K562 (cell line): Measurements from ENCODE around the gene ZFP2. TPM values are rescaled to one million over a fixed set of nuclear protein-coding genes. Genes with fewer than 3 reads are reported as not detected.
A peak's percentile ranks its signal among the peaks of the same experiment; 100 is the strongest.

Source experiments
- ATAC-seq: fragments of 200-7000 bp; cut with Tn5 transposase; 3 replicates; pipeline ENCODE4 v1.9.1; 2020; ENCODE audit warnings: moderate library complexity
- BruUV-seq: library from RNA; stranded (reverse); fragments of 400-500 nt; replicated peaks from 2 replicates; lab custom pipeline; 2021; lab: Mats Ljungman, UMichigan
- CTCF ChIA-PET: fragments of 300-600 bp; formaldehyde crosslinking; extraction: SDS; loops from one replicate; lab custom pipeline; 2021; ENCODE audit warnings: low intra/inter-chr PET ratio; lab: Yijun Ruan, JAX
- POLR2A ChIA-PET: fragments of 300-600, 350-650 bp; sonication (Branson Sonifier 250); formaldehyde crosslinking; extraction: SDS; loops from one replicate; lab custom pipeline; 2021; ENCODE audit warnings: antibody characterized with exemption, inconsistent platforms; lab: Yijun Ruan, JAX
- DNase-seq, 4 experiments: peaks; one replicate each; pipeline versions ENCODE4 v3.0.0 to v3.0.0-alpha.2; 2011 to 2018; ENCODE audit warnings: low spot score in 3 of 4, mixed read lengths in 3 of 4; ENCODE audit errors: extremely low read depth in 1 of 4
- FAIRE-seq: peaks from 2 replicates; lab custom pipeline; 2011; peaks lifted over from hg19 to GRCh38; lab: Jason Lieb, UNC
- H2AFZ ChIP-seq: 2 replicates; pipeline ENCODE4 v1.6.0; 2011; ENCODE audit warnings: low read depth, low read length, control low read depth, inconsistent platforms
- H3K27ac ChIP-seq: fragments of 200-600 bp; 3 replicates; pipeline ENCODE4 v1.8.0; 2011; ENCODE audit warnings: low read depth, mild to moderate bottlenecking, control low read depth, inconsistent platforms, low read length, moderate library complexity, mixed read lengths; ENCODE audit errors: extremely low read depth
- H3K27me3 ChIP-seq, 2 experiments: fragments of 300-600 bp in 1 of 2; 2 replicates in 1 of 2; 3 replicates in 1 of 2; pipeline versions ENCODE4 v1.6.0 to v1.8.0; 2011; ENCODE audit warnings: inconsistent platforms in 2 of 2, low read length in 2 of 2, mild to moderate bottlenecking in 1 of 2, mixed read lengths in 1 of 2, moderate library complexity in 1 of 2; ENCODE audit not compliant: control insufficient read depth in 2 of 2, insufficient read depth in 2 of 2
- H3K36me3 ChIP-seq: fragments of 300-600 bp; 3 replicates; pipeline ENCODE4 v1.8.0; 2011; ENCODE audit warnings: mild to moderate bottlenecking, low read length, inconsistent platforms; ENCODE audit not compliant: control insufficient read depth, insufficient read depth
- H3K4me1 ChIP-seq, 2 experiments: fragments of 200-600 bp in 1 of 2; replicated peaks in 1 of 2; 2 replicates in 1 of 2; 3 replicates in 1 of 2; pipeline versions ENCODE4 v1.5.1 to v1.8.0; 2011; ENCODE audit warnings: inconsistent platforms in 2 of 2, low read length in 2 of 2, mild to moderate bottlenecking in 1 of 2, mixed read lengths in 1 of 2, moderate library complexity in 1 of 2; ENCODE audit not compliant: control insufficient read depth in 2 of 2, insufficient read depth in 2 of 2
- H3K4me2 ChIP-seq: 2 replicates; pipeline ENCODE4 v1.6.1; 2011; ENCODE audit warnings: low read length, control low read depth, inconsistent platforms, mixed read lengths; ENCODE audit not compliant: insufficient read depth
- H3K4me3 ChIP-seq: fragments of 200-600 bp; sonication (generic), shearing (Covaris generic); 2 replicates; pipeline ENCODE4 v1.5.1; 2016; ENCODE audit warnings: control low read depth, inconsistent platforms
- H3K79me2 ChIP-seq: fragments of 200-600 bp; 3 replicates; pipeline ENCODE4 v1.8.0; 2011; ENCODE audit warnings: low read length, inconsistent platforms; ENCODE audit not compliant: control insufficient read depth, insufficient read depth
- H3K9ac ChIP-seq, 2 experiments: 2 replicates each; pipeline versions ENCODE4 v1.6.0 to v1.6.1; 2011; ENCODE audit warnings: low read depth in 2 of 2, low read length in 2 of 2, control low read depth in 1 of 2, inconsistent platforms in 1 of 2, mild to moderate bottlenecking in 1 of 2, mixed read lengths in 1 of 2; ENCODE audit not compliant: insufficient read depth in 1 of 2
- H3K9me1 ChIP-seq: one replicate; pipeline ENCODE4 v1.6.0; 2011; ENCODE audit warnings: inconsistent platforms, mild to moderate bottlenecking, low read length, moderate library complexity; ENCODE audit not compliant: control insufficient read depth, insufficient read depth
- H3K9me3 ChIP-seq: replicated peaks from 2 replicates; pipeline ENCODE4 v1.5.1; 2011; ENCODE audit warnings: low read depth, low read length, inconsistent platforms; ENCODE audit not compliant: control insufficient read depth, insufficient read depth
- H4K20me1 ChIP-seq: replicated peaks from 2 replicates; pipeline ENCODE4 v1.6.1; 2011; ENCODE audit warnings: low read length, inconsistent platforms, mixed read lengths; ENCODE audit not compliant: control insufficient read depth, insufficient read depth
- NFE2L1 ChIP-seq: fragments of 450-650 bp; IDR thresholded peaks from 2 replicates; pipeline ENCODE4 v1.6.1; 2016; ENCODE audit warnings: missing genetic modification characterization, low read depth, mild to moderate bottlenecking, missing compliant biosample characterization, moderate library complexity, borderline replicate concordance
- RNF2 ChIP-seq: sonication (generic); IDR thresholded peaks from 2 replicates; pipeline ENCODE4 v1.6.1; 2016
- TCFL5 ChIP-seq: fragments of 250-450 bp; sonication (Bioruptor Pico); conservative IDR thresholded peaks from 2 replicates; pipeline ENCODE4 v1.6.1; 2021; ENCODE audit warnings: mild to moderate bottlenecking, moderate library complexity, matching md5 sums
- ZNF274 ChIP-seq: IDR thresholded peaks from 2 replicates; pipeline ENCODE4 v1.6.1; 2011; ENCODE audit warnings: low read depth, mild to moderate bottlenecking, low read length, moderate library complexity, borderline replicate concordance
- WGBS: fragments of 100-300 bp; shearing (Covaris generic); methylation state at CpG from one replicate; pipeline ENCODE4 v1.1.6; 2016; ENCODE audit warnings: low coverage, mixed read lengths; ENCODE audit not compliant: insufficient coverage; ENCODE audit errors: missing lambda C conversion rate; 5-methylcytosine and 5-hydroxymethylcytosine counted together
- in situ Hi-C: fragments of 300-500 bp; cut with MboI; formaldehyde crosslinking; loops from 4 replicates; pipeline ENCODE4 v1.15.0; 2018; ENCODE audit warnings: inconsistent platforms, mixed read lengths
- intact Hi-C: fragments of 100-400 bp; cut with micrococcal nuclease; formaldehyde crosslinking; loops from 2 replicates; pipeline ENCODE4 v1.14.2; 2022
- polyA plus RNA-seq, 8 experiments: library from polyadenylated mRNA; depleted of rRNA in 4 of 8; stranded (reverse) in 5 of 8; unstranded in 3 of 8; fragments of >200 nt; fragmentation: Nextera tagmentation in 2 of 8; fragmentation: Illumina TruSeq in 1 of 8; extraction: Ambion mirVana in 2 of 8; extraction: Trizol in 1 of 8; gene quantifications; 2 replicates each; pipeline versions ENCODE4 v1.2.1 to v1.2.3, GENCODE V29; 2011 to 2014; ENCODE audit warnings: inconsistent platforms in 1 of 8, missing spikeins in 1 of 8
- total RNA-seq, 7 experiments: library from RNA; depleted of rRNA in 6 of 7; stranded (reverse); fragments of >200 nt in 6 of 7; fragmentation: Illumina TruSeq in 2 of 7; extraction: Trizol in 2 of 7; gene quantifications; 2 replicates each; pipeline versions ENCODE4 v1.2.1 to v1.2.3, GENCODE V29; 2011 to 2021; ENCODE audit warnings: low replicate concordance in 1 of 7
- TF ChIP-seq, protein P1 (sequence below): fragments of 200-800 bp; sonication (Bioruptor generic); IDR thresholded peaks from 2 replicates; pipeline ENCODE4 v1.6.1; 2016; ENCODE audit warnings: missing genetic modification characterization, missing compliant biosample characterization
- TF ChIP-seq, protein P2 (sequence below): fragments of 250-450 bp; sonication (Bioruptor Pico); IDR thresholded peaks from 2 replicates; pipeline ENCODE4 v1.4.0; 2020; ENCODE audit warnings: borderline replicate concordance

ZFP2 gene
- total and polyA plus RNA-seq, 9 of the 15 experiments (the other 6 are each of a cell fraction or from before 2014, with no cell fraction given): 0.07 to 0.13 TPM; not detected in 7

GRCh38 chr5:178941361-178941760, 45.6 kb downstream of the ZFP2 start:
- no peaks in the 10 kb centered on the region; a peak in 1 of 5 replicates for H3K4me1 ChIP-seq
- no peak overlapping the region for H3K27ac ChIP-seq
- DNase-seq (no peak), FAIRE-seq (no peak), ATAC-seq (no peak)
- no peak overlapping the region for H2AFZ ChIP-seq
- ChIA-PET CTCF (no interaction called here), POLR2A (no interaction called here)
- BruUV-seq: no TSS peak
- no peaks in the 10 kb centered on the region for H3K9me1 ChIP-seq
- H3K9me3 ChIP-seq: no peaks in the 10 kb centered on the region
- intact Hi-C loops: no loop called here
- no peak overlapping the region for H3K9ac ChIP-seq
- H3K36me3 ChIP-seq: no peaks in the 10 kb centered on the region
- TF ChIP-seq TCFL5 (CRISPR knock-in tag): no peak
- TF ChIP-seq RNF2: no peak
- H3K4me3 ChIP-seq: no peak overlapping the region
- peaks cover 0 to 18% of the 10 kb centered on the region in 2 experiments; a peak in 3 of 5 replicates for H3K27me3 ChIP-seq
- in situ Hi-C loops: no loop called here
- H3K4me2 ChIP-seq: no peak overlapping the region
- H3K79me2 ChIP-seq: no peaks in the 10 kb centered on the region
- 5% methylated on average over 15 of the region's 23 CpGs for WGBS
- H4K20me1 ChIP-seq: no peaks in the 10 kb centered on the region

DNA sequence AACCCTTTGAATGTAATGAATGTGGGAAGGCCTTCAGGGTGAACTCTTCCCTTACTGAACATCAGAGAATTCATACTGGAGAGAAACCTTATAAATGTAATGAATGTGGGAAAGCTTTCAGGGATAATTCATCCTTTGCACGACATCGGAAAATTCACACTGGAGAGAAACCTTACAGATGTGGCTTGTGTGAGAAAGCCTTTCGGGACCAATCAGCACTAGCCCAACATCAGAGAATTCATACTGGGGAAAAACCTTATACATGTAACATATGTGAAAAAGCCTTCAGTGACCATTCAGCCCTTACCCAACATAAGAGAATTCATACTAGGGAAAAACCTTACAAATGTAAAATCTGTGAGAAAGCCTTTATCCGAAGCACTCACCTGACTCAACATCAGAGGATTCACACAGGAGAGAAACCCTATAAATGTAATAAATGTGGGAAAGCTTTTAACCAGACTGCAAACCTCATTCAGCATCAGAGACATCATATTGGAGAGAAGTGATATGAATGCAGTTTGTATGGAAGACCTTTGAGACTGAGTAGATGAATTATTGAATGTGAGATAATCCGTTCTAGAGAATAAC, 69.8 kb downstream of the ZFP2 start:
- no peak for FAIRE-seq
- WGBS: 3% methylated on average over 5 of the region's 5 CpGs

More for the DNA sequence above, 69.8 kb downstream of the ZFP2 start:
- Histone ChIP-seq H4K20me1 (no peaks in the 10 kb centered on the region), H3K27me3 (no peaks in the 10 kb centered on the region), H3K36me3 (no peaks in the 10 kb centered on the region), H3K4me3 (no peak overlapping the region), H3K4me2 (no peak overlapping the region), H2AFZ (no peak overlapping the region), H3K79me2 (no peaks in the 10 kb centered on the region), H3K9me3 (no peaks in the 10 kb centered on the region; the same call in 1 of the 2 replicates), H3K4me1 (no peaks in the 10 kb centered on the region), H3K9me1 (no peaks in the 10 kb centered on the region), H3K9ac (no peak overlapping the region), H3K27ac (no peak overlapping the region)
- DNase-seq: no peak
- intact Hi-C loops (no loop called here), in situ Hi-C loops (no loop called here)
- no peak for ATAC-seq
- ChIA-PET CTCF (no interaction called here), POLR2A (no interaction called here)
- TF ChIP-seq, protein P1, sequence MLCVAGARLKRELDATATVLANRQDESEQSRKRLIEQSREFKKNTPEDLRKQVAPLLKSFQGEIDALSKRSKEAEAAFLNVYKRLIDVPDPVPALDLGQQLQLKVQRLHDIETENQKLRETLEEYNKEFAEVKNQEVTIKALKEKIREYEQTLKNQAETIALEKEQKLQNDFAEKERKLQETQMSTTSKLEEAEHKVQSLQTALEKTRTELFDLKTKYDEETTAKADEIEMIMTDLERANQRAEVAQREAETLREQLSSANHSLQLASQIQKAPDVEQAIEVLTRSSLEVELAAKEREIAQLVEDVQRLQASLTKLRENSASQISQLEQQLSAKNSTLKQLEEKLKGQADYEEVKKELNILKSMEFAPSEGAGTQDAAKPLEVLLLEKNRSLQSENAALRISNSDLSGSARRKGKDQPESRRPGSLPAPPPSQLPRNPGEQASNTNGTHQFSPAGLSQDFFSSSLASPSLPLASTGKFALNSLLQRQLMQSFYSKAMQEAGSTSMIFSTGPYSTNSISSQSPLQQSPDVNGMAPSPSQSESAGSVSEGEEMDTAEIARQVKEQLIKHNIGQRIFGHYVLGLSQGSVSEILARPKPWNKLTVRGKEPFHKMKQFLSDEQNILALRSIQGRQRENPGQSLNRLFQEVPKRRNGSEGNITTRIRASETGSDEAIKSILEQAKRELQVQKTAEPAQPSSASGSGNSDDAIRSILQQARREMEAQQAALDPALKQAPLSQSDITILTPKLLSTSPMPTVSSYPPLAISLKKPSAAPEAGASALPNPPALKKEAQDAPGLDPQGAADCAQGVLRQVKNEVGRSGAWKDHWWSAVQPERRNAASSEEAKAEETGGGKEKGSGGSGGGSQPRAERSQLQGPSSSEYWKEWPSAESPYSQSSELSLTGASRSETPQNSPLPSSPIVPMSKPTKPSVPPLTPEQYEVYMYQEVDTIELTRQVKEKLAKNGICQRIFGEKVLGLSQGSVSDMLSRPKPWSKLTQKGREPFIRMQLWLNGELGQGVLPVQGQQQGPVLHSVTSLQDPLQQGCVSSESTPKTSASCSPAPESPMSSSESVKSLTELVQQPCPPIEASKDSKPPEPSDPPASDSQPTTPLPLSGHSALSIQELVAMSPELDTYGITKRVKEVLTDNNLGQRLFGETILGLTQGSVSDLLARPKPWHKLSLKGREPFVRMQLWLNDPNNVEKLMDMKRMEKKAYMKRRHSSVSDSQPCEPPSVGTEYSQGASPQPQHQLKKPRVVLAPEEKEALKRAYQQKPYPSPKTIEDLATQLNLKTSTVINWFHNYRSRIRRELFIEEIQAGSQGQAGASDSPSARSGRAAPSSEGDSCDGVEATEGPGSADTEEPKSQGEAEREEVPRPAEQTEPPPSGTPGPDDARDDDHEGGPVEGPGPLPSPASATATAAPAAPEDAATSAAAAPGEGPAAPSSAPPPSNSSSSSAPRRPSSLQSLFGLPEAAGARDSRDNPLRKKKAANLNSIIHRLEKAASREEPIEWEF (CRISPR knock-in tag): no peak
- TF ChIP-seq NFE2L1 (tag) (no peak), ZNF274 (peak; percentile 95)
- TF ChIP-seq, protein P2, sequence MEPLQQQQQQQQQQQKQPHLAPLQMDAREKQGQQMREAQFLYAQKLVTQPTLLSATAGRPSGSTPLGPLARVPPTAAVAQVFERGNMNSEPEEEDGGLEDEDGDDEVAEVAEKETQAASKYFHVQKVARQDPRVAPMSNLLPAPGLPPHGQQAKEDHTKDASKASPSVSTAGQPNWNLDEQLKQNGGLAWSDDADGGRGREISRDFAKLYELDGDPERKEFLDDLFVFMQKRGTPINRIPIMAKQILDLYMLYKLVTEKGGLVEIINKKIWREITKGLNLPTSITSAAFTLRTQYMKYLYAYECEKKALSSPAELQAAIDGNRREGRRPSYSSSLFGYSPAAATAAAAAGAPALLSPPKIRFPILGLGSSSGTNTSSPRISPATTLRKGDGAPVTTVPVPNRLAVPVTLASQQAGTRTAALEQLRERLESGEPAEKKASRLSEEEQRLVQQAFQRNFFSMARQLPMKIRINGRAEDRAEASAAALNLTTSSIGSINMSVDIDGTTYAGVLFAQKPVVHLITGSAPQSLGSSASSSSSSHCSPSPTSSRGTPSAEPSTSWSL (CRISPR knock-in tag): no peak
- BruUV-seq: no TSS peak
